Measurements from ENCODE around the gene ZBTB44.

GRCh38 chr11:130189492-130190210 lies 125.1 kb downstream of the ZBTB44 start:
- TF ChIP-seq, protein P1, sequence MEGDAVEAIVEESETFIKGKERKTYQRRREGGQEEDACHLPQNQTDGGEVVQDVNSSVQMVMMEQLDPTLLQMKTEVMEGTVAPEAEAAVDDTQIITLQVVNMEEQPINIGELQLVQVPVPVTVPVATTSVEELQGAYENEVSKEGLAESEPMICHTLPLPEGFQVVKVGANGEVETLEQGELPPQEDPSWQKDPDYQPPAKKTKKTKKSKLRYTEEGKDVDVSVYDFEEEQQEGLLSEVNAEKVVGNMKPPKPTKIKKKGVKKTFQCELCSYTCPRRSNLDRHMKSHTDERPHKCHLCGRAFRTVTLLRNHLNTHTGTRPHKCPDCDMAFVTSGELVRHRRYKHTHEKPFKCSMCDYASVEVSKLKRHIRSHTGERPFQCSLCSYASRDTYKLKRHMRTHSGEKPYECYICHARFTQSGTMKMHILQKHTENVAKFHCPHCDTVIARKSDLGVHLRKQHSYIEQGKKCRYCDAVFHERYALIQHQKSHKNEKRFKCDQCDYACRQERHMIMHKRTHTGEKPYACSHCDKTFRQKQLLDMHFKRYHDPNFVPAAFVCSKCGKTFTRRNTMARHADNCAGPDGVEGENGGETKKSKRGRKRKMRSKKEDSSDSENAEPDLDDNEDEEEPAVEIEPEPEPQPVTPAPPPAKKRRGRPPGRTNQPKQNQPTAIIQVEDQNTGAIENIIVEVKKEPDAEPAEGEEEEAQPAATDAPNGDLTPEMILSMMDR (conservative IDR thresholded peaks at IDR 0.05): no peak
- TF ChIP-seq EZH2 (IDR thresholded peaks at IDR 0.05; ENCODE audit: low read depth): no peak

Measured in PC-9 (cell line).